Neural cell (in vitro differentiated cells): ENCODE measurements around the gene NIT1. TPM values are rescaled to one million over a fixed set of nuclear protein-coding genes. Genes with fewer than 3 reads are reported as not detected.

Experiments used
- H2AFZ ChIP-seq: fragments of 200-600, 300-800 bp; sonication (generic), shearing (Covaris generic); 2 replicates; pipeline ENCODE4 v1.6.0; 2014; ENCODE audit warnings: low read depth, mild to moderate bottlenecking, antibody characterized with exemption, low read length, moderate library complexity
- H3F3A ChIP-seq: fragments of 200-600 bp; shearing (Covaris generic); 2 replicates; pipeline ENCODE4 v1.6.1; 2016; ENCODE audit warnings: mild to moderate bottlenecking, moderate library complexity, mixed read lengths, antibody characterized with exemption, low read length; ENCODE audit not compliant: insufficient read depth, poor library complexity, severe bottlenecking
- H3K27ac ChIP-seq: fragments of 200-600, 300-800 bp; sonication (generic), shearing (Covaris generic); 2 replicates; pipeline ENCODE4 v1.5.1; 2014; ENCODE audit warnings: mild to moderate bottlenecking, low read length, moderate library complexity
- H3K27me3 ChIP-seq: fragments of 300-800, 200-600 bp; sonication (generic), shearing (Covaris generic); 2 replicates; pipeline ENCODE4 v1.6.0; 2014; ENCODE audit warnings: mild to moderate bottlenecking, low read depth, low read length, moderate library complexity; ENCODE audit not compliant: insufficient read depth
- H3K36me3 ChIP-seq: fragments of 300-800, 200-600 bp; sonication (generic), shearing (Covaris generic); 2 replicates; pipeline ENCODE4 v1.5.1; 2014; ENCODE audit warnings: mild to moderate bottlenecking, antibody characterized with exemption, low read length, moderate library complexity; ENCODE audit not compliant: insufficient read depth
- H3K4me2 ChIP-seq: fragments of 300-800, 200-600 bp; sonication (generic), shearing (Covaris generic); 2 replicates; pipeline ENCODE4 v1.6.0; 2014; ENCODE audit warnings: mild to moderate bottlenecking, low read length
- H3K4me3 ChIP-seq: fragments of 300-800, 200-600 bp; sonication (generic), shearing (Covaris generic); 2 replicates; pipeline ENCODE4 v1.5.1; 2014; ENCODE audit warnings: mild to moderate bottlenecking, low read length, moderate library complexity
- H3K79me2 ChIP-seq: fragments of 200-600 bp; shearing (Covaris generic); replicated peaks from 2 replicates; pipeline ENCODE4 v1.6.0; 2014; ENCODE audit warnings: mild to moderate bottlenecking, low read length, moderate library complexity; ENCODE audit not compliant: insufficient read depth
- H3K9ac ChIP-seq: fragments of 300-800, 200-600 bp; sonication (generic), shearing (Covaris generic); 2 replicates; pipeline ENCODE4 v1.6.1; 2016; ENCODE audit warnings: mild to moderate bottlenecking, low read length, mixed read lengths
- H3K9me2 ChIP-seq: fragments of 200-600 bp; shearing (Covaris generic); 2 replicates; pipeline ENCODE4 v1.6.1; 2016; ENCODE audit warnings: mild to moderate bottlenecking, low read length, mixed read lengths; ENCODE audit not compliant: insufficient read depth
- H3K9me3 ChIP-seq: fragments of 200-600, 300-800 bp; sonication (generic), shearing (Covaris generic); 2 replicates; pipeline ENCODE4 v1.6.1; 2016; ENCODE audit warnings: mild to moderate bottlenecking, mixed run types, low read length, moderate library complexity, mixed read lengths
- H4K20me1 ChIP-seq: fragments of 200-600 bp; shearing (Covaris generic); 2 replicates; pipeline ENCODE4 v1.6.1; 2016; ENCODE audit warnings: mild to moderate bottlenecking, mixed run types; ENCODE audit not compliant: insufficient read depth
- CTCF ChIP-seq: fragments of 450-650 bp; IDR thresholded peaks from 2 replicates; pipeline ENCODE4 v1.5.1; 2014; ENCODE audit warnings: antibody characterized with exemption, mild to moderate bottlenecking, moderate library complexity; ENCODE audit not compliant: poor library complexity, severe bottlenecking
- EP300 ChIP-seq: fragments of 450-650 bp; conservative IDR thresholded peaks from 2 replicates; pipeline ENCODE4 v1.6.1; 2014; ENCODE audit warnings: antibody characterized with exemption, mild to moderate bottlenecking, moderate library complexity; ENCODE audit not compliant: poor library complexity, severe bottlenecking
- EZH2 ChIP-seq: fragments of 200-600, 300-800 bp; shearing (Covaris generic), sonication (generic); IDR thresholded peaks from 2 replicates; pipeline ENCODE4 v1.6.1; 2014; ENCODE audit warnings: antibody characterized with exemption, low read length, borderline replicate concordance, mild to moderate bottlenecking; ENCODE audit not compliant: insufficient read depth, poor library complexity, severe bottlenecking
- MXI1 ChIP-seq: fragments of 450-650 bp; conservative IDR thresholded peaks from 2 replicates; pipeline ENCODE4 v1.6.1; 2014; ENCODE audit warnings: antibody characterized with exemption, mild to moderate bottlenecking; ENCODE audit not compliant: poor library complexity, severe bottlenecking
- POLR2AphosphoS5 ChIP-seq: IDR thresholded peaks from 2 replicates; pipeline ENCODE4 v1.6.1; 2012
- RAD21 ChIP-seq: fragments of 450-650 bp; conservative IDR thresholded peaks from 2 replicates; pipeline ENCODE4 v1.6.1; 2014; ENCODE audit warnings: antibody characterized with exemption, mild to moderate bottlenecking, moderate library complexity
- REST ChIP-seq: IDR thresholded peaks from 2 replicates; pipeline ENCODE4 v1.6.1; 2012; ENCODE audit warnings: borderline replicate concordance
- SMC3 ChIP-seq: fragments of 450-650 bp; conservative IDR thresholded peaks from 2 replicates; pipeline ENCODE4 v1.6.1; 2014; ENCODE audit warnings: antibody characterized with exemption, mild to moderate bottlenecking, moderate library complexity; ENCODE audit not compliant: poor library complexity
- TAF1 ChIP-seq: IDR thresholded peaks from 2 replicates; pipeline ENCODE4 v1.6.1; 2012; ENCODE audit warnings: low read depth
- polyA minus RNA-seq: library from RNA; depleted of rRNA, polyadenylated mRNA; stranded (reverse); fragments of >200 nt; gene quantifications from 2 replicates; pipeline ENCODE4 v1.2.3, GENCODE V29; 2014
- polyA plus RNA-seq: library from polyadenylated mRNA; depleted of rRNA; stranded (reverse); fragments of >200 nt; gene quantifications from 2 replicates; pipeline ENCODE4 v1.2.3, GENCODE V29; 2014

NIT1 gene
- 66.1 and 83.5 TPM in 2 replicates for polyA plus RNA-seq
- polyA minus RNA-seq = 31.2 and 34.3 TPM in 2 replicates

- Histone ChIP-seq H3K9me3 (no peaks in the 10 kb centered on the region), H3K4me2 (peak within 1 kb of the TSS; percentile 97), H3F3A (no peaks in the 10 kb centered on the region), H3K9ac (peak within 1 kb of the TSS; percentile 95), H3K27ac (peak within 1 kb of the TSS; percentile 98), H4K20me1 (no peaks in the 10 kb centered on the region), H3K9me2 (no peaks in the 10 kb centered on the region), H3K79me2 (peaks cover 45% of the 10 kb centered on the region), H3K4me3 (peak within 1 kb of the TSS; percentile 99), H3K36me3 (no peaks in the 10 kb centered on the region), H3K27me3 (no peaks in the 10 kb centered on the region), H2AFZ (peak within 1 kb of the TSS; percentile 99)
- TF ChIP-seq MXI1 (peak; percentile 98), SMC3 (peak; percentile 50), TAF1 (peak; percentile 97), EZH2 (no peak), CTCF (no peak), REST (peak; percentile 93), RAD21 (peak; percentile 40), POLR2AphosphoS5 (peak; percentile 98), EP300 (peak; percentile 58)
Measured at GRCh38 chr1:161117759-161118581, at the start of gene NIT1, which contains the start of gene PFDN2. TSS of gene NIT1 (plus strand) at chr1:161118105. CDS start at chr1:161118177, 72 bp downstream. TSS of gene PFDN2 (minus strand) at chr1:161118037. CDS start at chr1:161118026, 11 bp downstream.

GRCh38 chr1:161068306-161069234 is 49.3 kb upstream of the NIT1 start:
- H3K9me2 ChIP-seq = no peaks in the 10 kb centered on the region
- no peaks in the 10 kb centered on the region for H3K9me3 ChIP-seq
- TF ChIP-seq SMC3 = no peak
- no peak for TF ChIP-seq TAF1
- no peak for TF ChIP-seq MXI1
- no peak for TF ChIP-seq POLR2AphosphoS5
- no peak for TF ChIP-seq RAD21
- no peak for TF ChIP-seq EP300
- TF ChIP-seq CTCF = no peak
- TF ChIP-seq EZH2 = no peak
- TF ChIP-seq REST = no peak
- H3K4me3 ChIP-seq = no peak overlapping the region
- H3K4me2 ChIP-seq = no peak overlapping the region
- no peaks in the 10 kb centered on the region for H3F3A ChIP-seq
- no peaks in the 10 kb centered on the region for H3K27me3 ChIP-seq
- H4K20me1 ChIP-seq = no peaks in the 10 kb centered on the region
- H2AFZ ChIP-seq = no peak overlapping the region
- H3K27ac ChIP-seq = no peak overlapping the region
- H3K36me3 ChIP-seq = no peaks in the 10 kb centered on the region
- H3K79me2 ChIP-seq = no peaks in the 10 kb centered on the region
- no peak overlapping the region for H3K9ac ChIP-seq
